GM12874 (cell line): ENCODE data around the gene LRBA.

Experiments used
- CTCF ChIP-seq: IDR thresholded peaks from 2 replicates; pipeline ENCODE4 v1.5.1; 2011; ENCODE audit warnings: low read depth, mild to moderate bottlenecking, control low read depth, low read length, moderate library complexity; ENCODE audit not compliant: insufficient read depth

LRBA gene

DNA sequence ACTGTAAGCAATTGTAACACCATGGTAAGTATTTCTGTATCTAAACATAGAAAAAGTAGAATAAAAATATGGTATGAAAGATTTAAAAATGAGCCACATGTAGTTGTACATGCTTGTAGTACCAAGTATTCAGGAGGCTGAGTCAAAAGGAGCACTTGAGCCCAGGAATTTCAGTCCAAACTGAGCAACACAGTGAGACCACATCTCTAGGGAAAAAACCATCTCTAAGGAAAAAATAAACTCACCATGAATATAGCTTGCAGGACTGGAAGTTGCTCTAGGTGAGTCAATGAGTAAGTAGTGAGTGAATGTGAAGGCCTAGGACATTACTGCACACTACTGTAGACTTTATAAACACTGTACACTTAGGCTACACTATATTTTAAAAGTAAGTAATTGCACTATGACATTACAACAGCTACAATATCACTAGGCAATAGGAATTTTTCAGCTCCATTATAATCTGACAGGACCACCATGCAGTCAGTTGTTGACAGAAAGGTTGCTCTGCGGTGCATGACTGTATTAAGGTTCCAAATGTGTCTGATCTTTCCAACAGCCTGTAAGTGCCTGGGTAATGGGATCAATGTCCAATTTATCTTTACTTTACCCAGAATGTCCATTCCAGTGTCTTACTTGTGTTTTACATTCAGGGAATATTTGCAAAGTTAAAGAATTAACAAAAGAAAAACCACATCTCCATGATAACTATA lies 28.9 kb upstream of the LRBA start:
- TF ChIP-seq CTCF = no peak

DNA sequence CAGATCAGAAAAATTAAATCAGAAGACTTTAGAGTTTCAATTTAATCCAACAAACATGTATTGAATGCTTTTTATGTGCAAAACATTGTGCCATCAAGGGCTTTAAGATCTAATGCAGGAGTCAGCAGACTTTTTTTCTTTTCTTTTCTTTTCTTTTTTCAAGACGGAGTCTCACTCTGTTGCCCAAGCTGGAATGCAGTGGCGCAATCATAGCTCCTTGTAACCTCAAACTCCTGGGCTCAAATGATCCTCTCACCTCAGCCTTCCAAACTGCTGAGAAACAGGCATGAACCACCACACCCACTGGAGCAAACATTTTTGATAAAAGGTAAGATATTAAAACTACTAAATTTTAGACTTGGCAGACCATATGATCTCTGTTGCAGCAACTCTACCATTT lies 24.6 kb upstream of the LRBA start:
- no peak for TF ChIP-seq CTCF

DNA sequence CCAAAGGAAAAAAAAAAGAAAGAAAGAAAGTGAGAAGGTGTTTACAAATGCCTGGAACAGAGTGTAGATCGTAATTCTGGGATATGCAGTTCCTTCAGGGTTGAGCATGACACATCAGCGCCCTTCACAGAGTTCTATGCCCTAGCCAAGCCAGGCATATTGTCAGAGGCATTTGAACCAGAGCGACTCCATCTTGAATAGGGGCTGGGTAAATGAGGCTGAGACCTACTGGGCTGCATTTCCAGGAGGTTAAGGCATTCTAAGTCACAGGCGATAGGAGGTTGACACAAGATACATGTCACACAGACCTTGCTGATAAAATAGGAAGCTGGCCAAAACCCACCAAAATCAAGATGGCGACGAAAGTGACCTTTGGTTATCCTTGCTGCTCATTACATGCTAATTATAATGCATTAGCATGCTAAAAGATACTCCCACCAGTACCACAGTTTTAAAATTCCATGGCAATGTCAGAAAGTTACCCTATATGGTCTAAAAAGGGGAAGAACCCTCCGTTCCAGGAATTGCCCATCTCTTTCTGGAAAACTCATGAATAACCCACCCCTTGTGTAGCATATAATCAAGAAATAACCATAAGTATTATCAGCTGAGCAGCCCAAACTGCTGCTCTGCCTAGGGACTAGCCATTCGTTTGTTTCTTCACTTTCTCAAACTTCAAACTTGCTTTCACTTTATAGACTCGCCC lies 23.5 kb upstream of the LRBA start:
- TF ChIP-seq CTCF = no peak

DNA sequence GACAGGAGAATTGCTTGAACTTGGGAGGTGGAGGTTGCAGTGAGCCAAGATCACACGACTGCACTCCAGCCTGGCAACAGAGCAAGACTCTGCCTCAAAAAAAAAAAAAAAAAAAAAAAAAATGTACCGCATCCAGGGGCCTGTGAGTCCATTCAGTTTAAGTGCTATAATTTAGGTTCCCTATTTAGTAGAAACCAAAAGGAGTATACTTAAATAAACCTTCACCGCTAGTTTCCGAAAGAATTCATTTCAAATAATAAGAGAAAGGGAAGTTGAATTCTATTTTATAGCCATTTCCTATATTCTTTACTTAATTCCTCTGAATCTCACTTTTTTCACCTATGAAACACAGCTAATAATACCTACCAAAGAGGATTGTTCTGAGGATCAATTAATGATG lies 20.8 kb upstream of the LRBA start:
- TF ChIP-seq CTCF = no peak

DNA sequence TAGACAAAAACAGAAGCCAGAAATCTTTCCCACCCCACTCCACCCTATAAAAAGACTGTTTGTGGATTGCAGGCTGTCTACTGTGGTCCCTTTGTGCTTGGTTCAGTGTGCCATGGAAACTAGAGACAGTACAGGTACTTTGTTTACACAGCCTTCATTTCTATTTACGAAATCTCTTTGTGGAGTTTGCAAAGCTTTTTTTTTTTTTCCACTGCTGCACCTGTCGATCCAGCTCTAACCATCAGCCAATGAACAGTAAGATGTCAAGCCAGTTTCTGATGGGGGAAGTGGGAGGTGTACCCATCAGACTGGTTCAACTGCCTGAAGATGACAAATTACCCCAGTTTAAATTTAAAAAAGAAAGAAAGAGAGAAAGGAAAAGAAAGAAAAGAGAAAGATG lies 20.2 kb upstream of the LRBA start:
- no peak for TF ChIP-seq CTCF

DNA sequence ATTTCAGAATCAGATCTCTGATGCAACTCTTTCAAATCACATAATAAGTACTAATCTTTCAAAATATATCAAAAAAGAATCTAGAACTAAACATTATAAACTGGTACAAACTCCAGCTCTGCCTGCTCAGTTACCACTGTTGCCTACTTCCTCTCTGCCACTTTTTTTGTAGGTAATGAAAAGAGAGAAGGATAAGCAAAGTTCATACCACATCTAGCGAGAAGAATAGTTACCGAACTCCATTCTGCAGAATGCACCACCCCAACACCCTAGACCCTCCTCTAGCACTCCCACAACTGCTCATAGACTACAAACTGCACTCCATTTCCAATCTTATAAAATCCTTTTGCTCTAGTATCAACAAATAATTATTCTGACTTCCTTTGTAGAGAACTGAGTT lies 19.7 kb upstream of the LRBA start:
- TF ChIP-seq CTCF = no peak

- TF ChIP-seq CTCF = no peak
Measured at GRCh38 chr4:151031831-151032605, 16.9 kb upstream of the LRBA start.
